NCI-H526 (cell line): ENCODE data around the gene ADAMTSL1.

ENCODE experiments used
- DNase-seq, 2 experiments: peaks; one replicate each; lab custom pipeline; 2025; lab: John Stamatoyannopoulos, UW

The ADAMTSL1 gene

DNA sequence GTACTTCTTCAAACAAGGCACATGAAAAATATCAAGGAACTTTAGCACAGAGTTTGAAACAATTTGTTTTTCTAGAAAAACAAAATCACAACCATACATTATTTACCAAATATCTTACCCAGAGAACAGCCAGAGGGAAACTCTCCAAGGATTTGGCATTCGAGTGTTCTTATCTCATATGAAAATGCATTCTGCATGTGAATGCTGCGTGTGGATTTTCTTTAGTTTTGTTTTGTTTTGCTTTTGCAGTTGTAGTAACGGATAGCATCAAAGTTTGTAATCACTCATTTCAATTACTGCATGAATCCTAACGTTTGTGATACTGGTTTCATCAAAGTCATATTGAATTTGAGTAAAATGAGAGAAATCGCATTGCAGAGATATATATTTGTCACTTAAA is 28.0 kb downstream of the ADAMTSL1 start:
- no peak for DNase-seq

DNA sequence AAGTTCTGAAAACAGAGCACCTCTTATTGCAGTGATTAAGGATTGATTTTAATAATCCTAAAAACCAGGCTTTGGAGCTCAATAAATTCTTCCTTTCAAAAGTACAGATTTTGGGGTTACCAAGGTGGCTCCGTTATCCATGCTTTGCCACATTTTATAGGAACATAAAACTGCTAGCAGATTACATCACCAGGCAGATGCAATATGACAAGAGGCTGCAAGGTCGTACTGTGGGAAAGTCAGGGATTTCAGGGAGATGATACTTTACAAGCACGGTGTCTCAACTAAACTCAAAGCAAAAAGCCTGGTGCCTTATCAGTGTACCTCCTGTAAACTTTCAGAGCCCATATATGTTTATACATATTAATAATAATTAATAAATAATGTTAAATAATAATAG is 28.6 kb downstream of the ADAMTSL1 start:
- no peak for DNase-seq

- no peak for DNase-seq
Measured at GRCh38 chr9:18504707-18505106, 30.8 kb downstream of the ADAMTSL1 start.

DNA sequence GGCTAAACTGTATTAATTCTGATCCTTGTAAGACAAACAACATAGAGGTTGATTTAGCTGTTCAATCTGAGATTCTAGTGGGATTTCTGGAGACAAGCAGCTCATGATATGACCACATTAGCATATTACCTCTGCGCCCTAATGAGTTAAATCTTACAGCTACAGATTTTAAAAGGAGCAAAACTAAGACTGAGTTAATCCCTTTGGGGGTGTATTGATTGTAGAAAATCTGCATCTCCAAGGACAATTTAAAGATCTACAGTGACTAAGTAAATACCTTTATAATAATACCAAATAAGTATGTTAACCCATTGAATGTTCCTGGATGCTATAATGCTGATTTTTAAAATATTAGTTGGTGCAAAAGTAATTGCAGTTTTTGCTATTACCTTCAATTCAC is 33.2 kb downstream of the ADAMTSL1 start:
- DNase-seq: no peak

- DNase-seq: no peak
Measured at GRCh38 chr9:18516514-18516913, 42.6 kb downstream of the ADAMTSL1 start.

DNA sequence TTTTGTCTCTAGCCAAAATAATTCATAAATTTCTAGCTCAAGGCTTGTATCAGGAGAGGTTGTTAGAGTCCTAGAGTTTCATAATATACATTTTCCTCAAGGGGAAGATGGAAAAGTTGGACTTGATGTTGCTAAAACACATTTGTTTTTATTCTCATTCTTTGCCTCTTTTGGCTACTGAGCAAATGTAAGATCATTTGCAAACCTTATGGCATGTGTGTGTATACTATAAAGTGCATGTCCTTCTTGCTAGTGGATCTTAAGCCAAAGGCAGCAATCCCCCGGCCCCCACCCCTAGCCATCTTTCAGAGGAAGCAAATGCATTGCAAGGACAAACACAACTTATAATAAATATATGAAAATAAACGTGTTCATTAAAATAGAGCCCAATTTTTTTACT is 43.0 kb downstream of the ADAMTSL1 start:
- DNase-seq: no peak

GRCh38 chr9:18520416-18521047 is 46.6 kb downstream of the ADAMTSL1 start:
- no peak for DNase-seq

GRCh38 chr9:18526685-18527084 is 52.7 kb downstream of the ADAMTSL1 start:
- no peak for DNase-seq

DNA sequence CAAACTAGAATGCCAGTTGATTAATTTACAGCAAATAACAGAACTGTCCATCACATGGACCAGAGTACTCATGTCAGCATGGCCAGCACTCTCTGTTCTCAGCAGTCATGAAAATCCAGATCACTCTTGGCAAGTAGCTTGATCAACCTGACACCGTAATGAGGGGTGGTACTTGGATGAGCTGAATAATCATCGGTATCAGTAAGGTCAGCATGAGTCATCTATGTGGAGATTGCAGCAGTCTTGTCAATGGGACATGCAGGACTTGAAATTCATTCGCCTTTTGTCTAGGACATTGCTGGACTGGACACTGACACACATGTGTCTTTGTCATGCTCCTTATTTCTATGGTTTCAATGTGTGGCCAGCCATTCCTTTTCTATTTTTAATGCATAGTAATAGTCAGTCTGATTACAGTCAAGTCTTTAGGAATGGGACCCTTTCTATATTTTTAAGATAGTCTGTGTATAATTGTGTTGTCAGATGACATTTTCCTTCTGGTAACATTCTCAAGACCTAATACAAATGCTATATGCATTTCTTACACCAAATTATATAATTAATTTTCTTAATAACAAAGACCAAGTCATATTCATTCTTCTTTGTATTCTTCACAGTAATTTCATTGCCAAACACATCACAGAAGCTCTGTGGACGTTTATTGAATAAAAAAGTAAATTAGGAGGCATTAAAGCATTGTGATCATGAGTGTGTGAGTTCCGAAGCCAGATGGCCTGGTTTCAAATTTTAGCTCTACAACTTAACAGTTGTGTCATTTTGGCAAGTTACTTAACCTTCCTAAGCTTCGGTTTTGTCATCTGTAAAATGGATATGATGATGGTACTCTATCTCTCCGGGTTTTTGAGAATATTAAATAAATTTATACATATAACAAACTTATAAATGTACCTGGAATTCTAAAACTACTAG is 57.4 kb downstream of the ADAMTSL1 start:
- DNase-seq: no peak

- DNase-seq: no peak
Measured at GRCh38 chr9:18534611-18535010, 60.7 kb downstream of the ADAMTSL1 start.

- DNase-seq: no peak
Measured at GRCh38 chr9:18536554-18536953, 62.6 kb downstream of the ADAMTSL1 start.

- no peak for DNase-seq
Measured at GRCh38 chr9:18539203-18539693, 65.3 kb downstream of the ADAMTSL1 start.

DNA sequence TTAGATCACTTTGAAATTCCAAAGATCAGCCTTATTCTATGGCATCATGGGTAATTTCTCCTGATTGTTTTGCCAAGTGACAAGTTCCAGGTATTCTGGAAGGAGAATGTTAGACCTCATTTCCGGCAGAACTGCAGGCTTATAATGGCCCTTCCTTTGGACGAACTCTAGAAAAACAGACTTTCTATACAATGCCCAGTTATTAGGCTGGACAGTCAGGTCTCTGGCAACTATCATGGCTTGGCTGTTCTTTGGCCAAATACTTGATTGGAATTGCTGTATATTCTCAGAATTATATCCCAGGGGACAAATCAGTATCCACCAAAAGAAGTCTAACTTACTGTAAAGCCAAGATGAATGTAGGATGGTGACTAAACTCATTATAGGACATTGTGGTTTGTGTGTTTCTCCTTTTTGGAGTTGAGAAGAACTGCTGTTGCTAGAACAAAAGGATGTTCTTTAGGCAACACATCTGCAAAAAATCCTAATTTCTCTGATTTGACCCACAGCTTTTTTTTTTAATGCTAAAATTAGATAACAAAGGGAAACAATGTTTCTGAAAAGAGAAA is 69.0 kb downstream of the ADAMTSL1 start:
- no peak for DNase-seq

GRCh38 chr9:18543406-18544192 is 69.6 kb downstream of the ADAMTSL1 start:
- no peak for DNase-seq

DNA sequence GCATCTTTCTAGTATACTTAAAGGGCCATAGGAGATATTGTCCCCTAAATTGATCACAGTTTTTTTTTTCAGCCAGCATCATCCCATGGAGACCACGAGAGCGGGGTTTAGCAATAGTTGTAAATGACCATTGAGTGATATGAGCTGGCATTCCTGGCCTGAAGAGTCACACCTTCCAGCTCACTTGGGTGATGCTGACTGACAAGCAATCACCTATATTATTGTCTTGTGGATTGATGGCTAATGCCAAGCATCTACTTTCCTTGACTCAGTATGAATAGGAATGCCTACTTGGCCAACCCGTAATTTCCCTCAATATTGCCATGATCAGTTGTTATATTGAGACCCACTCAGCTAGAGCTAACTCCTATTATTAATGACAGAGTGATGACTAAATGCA is 70.5 kb downstream of the ADAMTSL1 start:
- no peak for DNase-seq

DNA sequence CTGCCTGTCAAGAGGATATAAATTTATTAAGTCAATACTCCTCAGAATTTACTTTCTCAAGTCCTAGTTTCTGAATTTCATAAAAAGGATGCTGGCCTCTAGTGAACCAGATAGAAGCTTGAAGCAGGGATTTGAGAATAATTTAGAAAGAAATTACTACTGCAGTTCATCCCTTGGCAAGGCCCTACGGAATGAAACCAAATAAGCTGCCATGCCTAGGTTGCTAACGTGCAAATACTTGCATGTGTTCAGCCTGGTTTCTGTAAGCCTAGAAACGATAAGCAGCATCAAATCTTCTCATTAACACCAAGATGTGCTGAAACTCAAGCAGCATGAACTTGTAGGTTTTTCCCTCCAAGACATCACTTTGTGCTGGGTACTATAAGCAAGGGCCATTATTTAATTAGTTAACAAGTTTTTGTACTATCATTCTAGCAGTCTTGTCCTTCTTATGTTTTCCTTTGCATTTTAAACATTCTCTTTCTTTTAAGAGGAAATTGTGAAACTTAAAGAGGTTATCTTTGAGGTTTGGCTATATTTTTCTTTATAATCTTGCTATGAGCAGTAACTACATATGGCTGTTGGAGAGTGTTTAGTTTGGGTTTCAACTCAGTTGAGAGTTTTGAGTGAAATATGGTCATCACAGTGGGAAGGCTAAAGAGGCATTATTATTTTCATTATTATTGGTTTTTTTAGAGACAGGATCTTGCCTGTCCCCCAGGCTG is 71.8 kb downstream of the ADAMTSL1 start:
- no peak for DNase-seq

- DNase-seq: no peak
Measured at GRCh38 chr9:18548456-18548855, 74.5 kb downstream of the ADAMTSL1 start.

- DNase-seq: no peak
Measured at GRCh38 chr9:18549772-18550171, 75.8 kb downstream of the ADAMTSL1 start.

DNA sequence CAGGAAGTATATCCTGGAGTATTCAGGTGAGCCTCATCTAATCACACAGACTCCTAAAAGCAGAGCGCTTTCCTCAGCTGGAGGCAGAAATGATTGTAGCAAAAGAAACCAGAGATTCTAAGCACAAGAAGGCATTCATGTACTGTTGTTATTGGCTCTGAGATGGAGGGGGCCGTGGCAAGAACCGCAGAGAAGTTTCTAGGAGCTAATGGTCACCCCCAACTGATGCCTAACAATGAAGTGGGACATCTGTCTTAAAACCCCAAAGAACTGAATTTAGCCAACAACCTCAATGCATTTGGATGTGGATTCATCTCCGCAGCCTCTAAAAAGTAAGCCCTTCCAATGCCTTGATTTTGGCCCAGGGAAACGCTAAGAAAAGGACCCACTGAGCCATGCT is 76.3 kb downstream of the ADAMTSL1 start:
- no peak for DNase-seq

GRCh38 chr9:18554244-18554643 is 80.3 kb downstream of the ADAMTSL1 start:
- DNase-seq: no peak

DNA sequence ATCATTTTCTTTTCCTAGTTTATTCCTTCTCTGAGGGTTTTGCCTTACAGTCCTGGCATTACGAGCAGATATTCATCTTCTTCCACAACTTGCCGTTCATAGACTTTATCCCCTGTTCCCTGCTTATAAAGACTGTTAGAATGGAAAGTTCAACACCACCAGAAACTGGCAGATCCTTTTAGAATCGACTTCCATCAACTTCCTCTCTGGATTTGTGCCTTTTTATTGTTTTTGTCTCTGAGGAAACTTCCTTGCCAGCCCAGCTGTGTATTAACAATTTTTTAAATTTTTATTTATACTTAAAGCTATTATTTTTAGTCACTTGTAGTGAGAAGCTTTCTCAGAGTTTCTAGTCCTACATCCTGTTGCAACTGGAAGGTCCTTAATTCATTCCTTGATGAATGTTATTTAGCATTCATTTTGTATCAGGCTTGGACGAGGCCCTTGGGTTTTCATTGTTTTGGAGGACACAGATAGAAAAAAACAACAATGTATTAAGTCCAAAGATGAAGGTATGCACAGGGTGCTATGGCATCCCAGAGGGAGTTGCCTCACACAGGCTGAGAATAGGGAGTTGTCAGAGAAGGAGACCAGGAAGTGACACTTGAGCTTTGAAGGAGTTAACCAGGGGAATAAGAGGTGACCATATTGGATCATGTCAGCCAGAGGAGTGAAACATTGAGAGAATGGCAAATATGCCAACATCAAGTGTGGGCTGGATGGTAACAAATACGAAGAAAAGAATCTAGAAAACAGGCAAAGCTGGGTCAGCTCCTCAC is 81.3 kb downstream of the ADAMTSL1 start:
- DNase-seq: no peak
